ENCODE data around the gene TSHZ2.

DNA sequence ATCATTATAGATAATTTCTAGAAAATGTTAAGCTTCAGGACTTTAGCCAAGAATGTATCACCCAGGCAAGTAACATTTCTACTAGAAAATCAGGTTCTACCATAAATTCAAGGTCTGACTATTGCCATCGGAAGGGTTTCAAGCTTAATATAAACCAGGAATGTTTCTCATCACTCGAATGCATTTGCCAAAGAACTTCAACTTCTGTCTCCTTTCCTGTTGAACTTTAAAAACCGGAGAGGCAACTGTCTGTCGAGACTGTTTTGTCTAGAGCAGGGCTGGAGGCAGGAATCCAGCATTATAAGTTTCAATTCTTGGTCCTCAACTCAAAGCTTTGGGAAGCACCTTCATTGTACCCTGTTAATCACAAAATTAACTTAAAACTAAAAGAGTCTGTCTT, 356.8 kb downstream of the TSHZ2 start:
- TF ChIP-seq, protein P1, sequence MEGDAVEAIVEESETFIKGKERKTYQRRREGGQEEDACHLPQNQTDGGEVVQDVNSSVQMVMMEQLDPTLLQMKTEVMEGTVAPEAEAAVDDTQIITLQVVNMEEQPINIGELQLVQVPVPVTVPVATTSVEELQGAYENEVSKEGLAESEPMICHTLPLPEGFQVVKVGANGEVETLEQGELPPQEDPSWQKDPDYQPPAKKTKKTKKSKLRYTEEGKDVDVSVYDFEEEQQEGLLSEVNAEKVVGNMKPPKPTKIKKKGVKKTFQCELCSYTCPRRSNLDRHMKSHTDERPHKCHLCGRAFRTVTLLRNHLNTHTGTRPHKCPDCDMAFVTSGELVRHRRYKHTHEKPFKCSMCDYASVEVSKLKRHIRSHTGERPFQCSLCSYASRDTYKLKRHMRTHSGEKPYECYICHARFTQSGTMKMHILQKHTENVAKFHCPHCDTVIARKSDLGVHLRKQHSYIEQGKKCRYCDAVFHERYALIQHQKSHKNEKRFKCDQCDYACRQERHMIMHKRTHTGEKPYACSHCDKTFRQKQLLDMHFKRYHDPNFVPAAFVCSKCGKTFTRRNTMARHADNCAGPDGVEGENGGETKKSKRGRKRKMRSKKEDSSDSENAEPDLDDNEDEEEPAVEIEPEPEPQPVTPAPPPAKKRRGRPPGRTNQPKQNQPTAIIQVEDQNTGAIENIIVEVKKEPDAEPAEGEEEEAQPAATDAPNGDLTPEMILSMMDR (conservative IDR thresholded peaks at IDR 0.05): no peak
- TF ChIP-seq ZFX (IDR thresholded peaks at IDR 0.05): no peak

Data from C4-2B (cell line).